ENCODE measurements around the gene ZNRF3. TPM values are rescaled to one million over a fixed set of nuclear protein-coding genes. Genes with fewer than 3 reads are reported as not detected.
"Not testable (repeated sequence)": the region's sequence is repeated elsewhere in the genome, so short reads cannot be mapped to it uniquely, and the experiment has no call there.

The ZNRF3 gene
- total and polyA plus RNA-seq, 9 donors = 7.4 to 24.3 (median 11.6) TPM

- H3K36me3 ChIP-seq = no peaks in the 10 kb centered on the region
- no peak for TF ChIP-seq EP300 (IDR thresholded peaks at IDR 0.05)
- TF ChIP-seq, protein P1, sequence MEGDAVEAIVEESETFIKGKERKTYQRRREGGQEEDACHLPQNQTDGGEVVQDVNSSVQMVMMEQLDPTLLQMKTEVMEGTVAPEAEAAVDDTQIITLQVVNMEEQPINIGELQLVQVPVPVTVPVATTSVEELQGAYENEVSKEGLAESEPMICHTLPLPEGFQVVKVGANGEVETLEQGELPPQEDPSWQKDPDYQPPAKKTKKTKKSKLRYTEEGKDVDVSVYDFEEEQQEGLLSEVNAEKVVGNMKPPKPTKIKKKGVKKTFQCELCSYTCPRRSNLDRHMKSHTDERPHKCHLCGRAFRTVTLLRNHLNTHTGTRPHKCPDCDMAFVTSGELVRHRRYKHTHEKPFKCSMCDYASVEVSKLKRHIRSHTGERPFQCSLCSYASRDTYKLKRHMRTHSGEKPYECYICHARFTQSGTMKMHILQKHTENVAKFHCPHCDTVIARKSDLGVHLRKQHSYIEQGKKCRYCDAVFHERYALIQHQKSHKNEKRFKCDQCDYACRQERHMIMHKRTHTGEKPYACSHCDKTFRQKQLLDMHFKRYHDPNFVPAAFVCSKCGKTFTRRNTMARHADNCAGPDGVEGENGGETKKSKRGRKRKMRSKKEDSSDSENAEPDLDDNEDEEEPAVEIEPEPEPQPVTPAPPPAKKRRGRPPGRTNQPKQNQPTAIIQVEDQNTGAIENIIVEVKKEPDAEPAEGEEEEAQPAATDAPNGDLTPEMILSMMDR (IDR thresholded peaks at IDR 0.05) = no peak
- TF ChIP-seq POLR2A (IDR thresholded peaks at IDR 0.05) = no peak
- peaks cover 11% of the 10 kb centered on the region for H3K4me1 ChIP-seq (ENCODE audit: insufficient read depth)
- 94 to 100% (median 98%) methylated on average over 1 of the region's 1 CpG for WGBS, 3 donors
- intact Hi-C loops (cut with DNase I) = no loop called here
- H3K27ac ChIP-seq = no peak overlapping the region
- no peak for DNase-seq
- H3K9me3 ChIP-seq = no peaks in the 10 kb centered on the region
- H3K27me3 ChIP-seq = no peaks in the 10 kb centered on the region
- no peak overlapping the region for H3K4me3 ChIP-seq
Measured at GRCh38 chr22:28948424-28948823, 65.1 kb downstream of the ZNRF3 start.

DNA sequence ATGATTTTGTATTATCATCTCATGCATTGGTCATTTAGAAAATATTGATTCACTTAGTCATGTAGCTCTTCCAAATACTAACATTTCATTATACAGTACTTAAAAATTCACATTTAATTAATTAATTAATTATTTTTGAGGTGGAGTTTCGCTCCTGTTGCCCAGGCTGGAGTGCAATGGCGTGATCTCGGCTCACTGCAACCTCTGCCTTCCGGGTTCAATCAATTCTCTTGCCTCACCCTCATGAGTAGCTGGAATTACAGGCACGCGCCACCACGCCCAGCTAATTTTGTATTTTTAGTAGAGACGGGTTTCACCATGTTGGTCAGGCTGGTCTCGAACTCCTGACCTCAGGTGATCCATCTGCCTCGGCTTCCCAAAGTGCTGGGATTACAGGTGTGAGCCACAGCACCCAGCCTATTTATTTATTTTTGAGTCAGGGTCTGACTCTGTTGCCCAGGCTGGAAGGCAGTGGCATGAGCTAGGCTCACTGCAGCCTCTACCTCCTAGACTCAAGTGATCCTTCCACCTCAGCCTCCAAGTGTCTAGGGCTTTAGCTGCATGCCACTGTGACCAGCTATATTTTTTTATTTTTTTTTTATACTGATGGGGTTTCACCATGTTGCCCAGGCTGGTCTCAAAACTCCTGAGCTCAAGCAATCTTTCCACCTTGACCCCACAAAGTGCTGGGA lies 65.6 kb downstream of the ZNRF3 start:
- H3K27me3 ChIP-seq; DNase-seq; H3K9me3 ChIP-seq; H3K36me3 ChIP-seq; H3K4me3 ChIP-seq; H3K27ac ChIP-seq; intact Hi-C loops (cut with DNase I): not testable (repeated sequence)
- H3K4me1 ChIP-seq (ENCODE audit: insufficient read depth) = peaks cover 11% of the 10 kb centered on the region
- 95 to 98% (median 97%) methylated on average over 10 of the region's 10 CpGs for WGBS, 3 donors

DNA sequence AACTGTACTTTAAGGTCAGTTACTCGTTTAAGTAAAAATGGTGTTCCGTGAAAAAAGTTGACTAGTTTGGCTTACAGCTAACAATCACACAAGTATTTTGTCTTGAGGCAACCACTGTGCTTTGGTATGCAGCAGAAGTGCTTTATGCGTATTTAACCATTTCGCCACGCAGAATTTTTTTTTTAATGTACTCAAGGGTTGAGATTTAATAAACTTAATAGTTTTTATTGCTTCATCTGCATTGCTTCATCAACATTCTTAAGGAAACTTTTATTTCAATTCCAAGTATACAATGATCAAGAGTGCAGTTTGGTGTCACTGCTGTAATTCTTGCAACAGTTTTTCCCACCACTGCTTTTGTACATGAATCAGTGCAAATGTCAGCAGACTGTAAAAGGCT lies 66.4 kb downstream of the ZNRF3 start:
- H3K27ac ChIP-seq = no peak overlapping the region
- intact Hi-C loops (cut with DNase I) = loop anchor here in 1 of 4 donors (10.0 kb wide), 1 partner anchor 95 kb away; no protein-coding TSS in a partner anchor
- TF ChIP-seq EP300 (IDR thresholded peaks at IDR 0.05) (no peak), POLR2A (IDR thresholded peaks at IDR 0.05) (no peak)
- TF ChIP-seq, protein P1 (IDR thresholded peaks at IDR 0.05) = no peak
- DNase-seq = no peak
- no peaks in the 10 kb centered on the region for H3K9me3 ChIP-seq
- no peak overlapping the region for H3K4me3 ChIP-seq
- 85 to 90% (median 89%) methylated on average over 5 of the region's 5 CpGs for WGBS, 3 donors
- H3K4me1 ChIP-seq (ENCODE audit: insufficient read depth) = peaks cover 11% of the 10 kb centered on the region
- no peaks in the 10 kb centered on the region for H3K27me3 ChIP-seq
- H3K36me3 ChIP-seq = no peaks in the 10 kb centered on the region

GRCh38 chr22:28950617-28951411 lies 67.4 kb downstream of the ZNRF3 start:
- no peak for DNase-seq
- intact Hi-C loops (cut with DNase I) = loop anchor here in 1 of 4 donors (10.0 kb wide), 1 partner anchor 96 kb away; no protein-coding TSS in a partner anchor
- Histone ChIP-seq H3K9me3 (no peaks in the 10 kb centered on the region), H3K27me3 (no peaks in the 10 kb centered on the region), H3K4me1 (ENCODE audit: insufficient read depth) (peaks cover 11% of the 10 kb centered on the region), H3K36me3 (no peaks in the 10 kb centered on the region), H3K27ac (no peak overlapping the region), H3K4me3 (no peak overlapping the region)
- TF ChIP-seq POLR2A (IDR thresholded peaks at IDR 0.05) (no peak), EP300 (IDR thresholded peaks at IDR 0.05) (no peak)
- TF ChIP-seq, protein P1 (IDR thresholded peaks at IDR 0.05) = no peak
- 93 to 94% (median 93%) methylated on average over 7 of the region's 7 CpGs for WGBS, 3 donors
